D341Med (cell line): ENCODE results near the gene ANGPTL2.

Experiments
- DNase-seq: peaks from one replicate; pipeline ENCODE4 v3.0.0; 2012; ENCODE audit warnings: low spot score

The ANGPTL2 gene

DNA sequence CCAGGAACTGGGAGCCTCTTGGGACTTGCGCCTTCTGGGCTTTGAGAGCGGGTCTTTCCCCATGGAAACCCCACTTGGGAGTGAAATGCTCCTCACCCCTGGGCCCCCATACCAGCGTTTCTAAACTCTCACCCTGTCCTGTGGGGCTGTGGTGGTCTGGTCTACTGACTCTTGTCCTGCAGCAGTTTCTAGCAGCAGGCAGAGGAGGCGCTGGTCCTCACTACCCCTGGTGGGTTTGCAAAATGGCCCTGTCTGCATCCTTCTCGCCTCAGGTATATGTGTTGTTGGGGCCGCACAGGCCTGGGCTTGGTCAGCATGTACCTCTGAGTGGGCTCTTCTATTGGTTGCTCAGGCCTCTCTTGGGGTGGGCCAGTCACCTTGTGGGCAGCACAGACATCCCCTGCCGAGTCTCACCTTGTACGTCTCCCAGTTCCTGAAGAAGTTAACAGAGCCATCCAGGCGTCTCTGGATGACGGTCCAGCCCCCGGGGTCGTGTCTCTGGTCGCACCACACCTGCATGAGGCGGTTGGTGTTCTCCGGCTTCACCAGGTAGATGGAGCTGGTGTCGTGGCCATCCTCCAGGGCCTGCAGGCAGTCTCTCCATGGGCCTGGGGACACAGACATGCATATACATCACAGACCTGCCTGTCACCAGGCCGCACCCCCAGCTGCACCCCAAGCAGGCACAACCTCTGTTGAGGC is 29.0 kb downstream of the ANGPTL2 start:
- no peak for DNase-seq

DNA sequence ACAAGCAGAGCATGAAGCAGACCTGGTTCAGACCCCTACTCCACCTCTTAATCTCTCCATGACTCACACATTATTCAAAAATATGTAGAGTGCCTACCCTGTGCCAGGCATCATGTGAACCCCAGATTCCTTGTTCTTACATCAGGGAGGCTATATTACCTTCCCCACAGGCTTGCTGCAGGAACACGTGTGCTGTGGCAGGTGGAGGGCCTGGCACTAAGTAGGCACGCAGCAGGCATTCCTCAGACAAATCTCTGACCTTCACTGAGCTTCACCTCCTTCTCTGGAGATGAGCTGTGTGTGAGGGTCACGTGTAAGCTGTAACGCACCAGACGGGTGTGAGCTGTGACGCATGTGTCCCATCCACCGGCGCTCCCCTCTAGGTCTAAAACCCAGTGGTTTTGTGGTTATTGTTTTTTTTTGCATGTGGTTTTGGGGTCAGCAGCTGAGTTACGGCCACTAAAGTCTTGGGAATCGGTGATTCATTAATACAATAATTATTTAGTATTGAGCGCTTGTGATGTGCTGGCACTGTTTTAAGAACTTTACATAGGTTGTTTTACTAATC is 30.3 kb downstream of the ANGPTL2 start:
- DNase-seq: no peak

DNA sequence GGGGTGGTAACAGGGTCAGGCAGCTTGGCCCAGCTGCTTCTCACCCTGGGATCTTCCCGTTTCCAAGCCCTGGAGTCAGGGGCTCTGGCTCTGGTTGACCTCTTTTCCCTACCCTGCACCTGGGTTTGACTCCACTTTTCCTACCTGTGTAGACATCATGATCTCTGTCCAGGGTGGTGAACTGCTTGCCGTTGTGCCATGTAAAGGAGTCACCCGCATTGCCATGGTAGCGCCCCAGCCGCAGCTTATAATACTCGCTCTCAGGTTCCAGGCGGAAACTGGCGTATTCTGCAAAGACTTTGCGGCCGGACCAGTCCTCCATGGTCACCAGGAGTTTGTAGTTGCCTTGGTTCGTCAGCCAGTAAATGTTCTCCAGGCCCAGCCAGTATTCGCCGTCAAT is 30.9 kb downstream of the ANGPTL2 start:
- DNase-seq: no peak

DNA sequence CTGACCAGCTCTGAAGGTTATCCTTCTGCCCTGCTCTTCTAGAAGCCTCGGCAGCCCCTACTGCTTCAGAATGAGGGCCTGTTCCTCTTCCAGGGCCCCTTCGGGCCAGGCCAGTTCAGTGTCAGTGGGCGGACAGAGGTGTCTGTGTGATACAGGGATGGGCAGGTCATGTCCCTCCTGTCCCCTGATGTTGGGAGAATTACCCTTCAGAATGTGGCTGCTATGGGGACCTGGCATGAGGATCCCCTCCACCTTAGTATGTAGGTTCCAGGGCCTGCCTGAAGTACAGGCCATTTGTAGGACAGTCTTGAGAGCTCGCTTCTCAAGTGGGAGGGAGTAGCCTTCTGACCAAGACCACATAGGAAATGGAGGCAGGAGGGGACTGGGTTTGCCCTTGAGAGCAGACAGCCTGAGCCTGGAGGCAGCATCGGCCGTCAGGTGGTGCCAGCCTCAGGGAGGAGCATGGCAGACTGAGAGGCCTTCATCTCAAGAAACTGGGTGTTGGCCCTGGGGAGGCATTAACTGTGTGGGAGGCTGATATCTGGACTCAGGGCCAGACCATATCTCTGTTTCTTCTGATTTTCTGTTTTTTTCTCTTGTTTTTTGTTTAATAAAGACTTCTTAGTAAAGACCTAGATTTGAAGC is 32.0 kb downstream of the ANGPTL2 start:
- DNase-seq: no peak

DNA sequence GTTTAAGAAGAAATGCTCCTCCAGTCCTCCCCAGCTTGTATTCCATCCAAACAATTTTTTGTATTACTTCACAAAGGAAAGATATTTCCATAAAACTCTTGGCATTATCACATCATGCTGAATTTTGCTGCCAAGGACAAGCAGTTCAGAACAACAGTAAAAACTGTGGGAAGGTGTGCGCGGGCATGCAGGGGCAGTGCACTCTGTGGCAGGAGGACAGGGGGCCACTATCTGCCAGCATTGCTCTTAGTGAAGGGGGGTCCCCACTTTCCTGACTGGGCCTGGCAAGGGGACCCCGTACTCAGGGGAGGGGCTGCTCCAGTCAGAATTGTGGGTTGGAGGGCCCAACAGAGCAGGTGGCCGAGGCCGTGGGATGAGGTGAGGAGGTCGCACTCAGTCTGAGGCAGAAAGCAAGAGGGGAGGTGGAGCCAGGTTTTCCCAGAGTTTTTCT is 32.8 kb downstream of the ANGPTL2 start:
- DNase-seq: no peak

DNA sequence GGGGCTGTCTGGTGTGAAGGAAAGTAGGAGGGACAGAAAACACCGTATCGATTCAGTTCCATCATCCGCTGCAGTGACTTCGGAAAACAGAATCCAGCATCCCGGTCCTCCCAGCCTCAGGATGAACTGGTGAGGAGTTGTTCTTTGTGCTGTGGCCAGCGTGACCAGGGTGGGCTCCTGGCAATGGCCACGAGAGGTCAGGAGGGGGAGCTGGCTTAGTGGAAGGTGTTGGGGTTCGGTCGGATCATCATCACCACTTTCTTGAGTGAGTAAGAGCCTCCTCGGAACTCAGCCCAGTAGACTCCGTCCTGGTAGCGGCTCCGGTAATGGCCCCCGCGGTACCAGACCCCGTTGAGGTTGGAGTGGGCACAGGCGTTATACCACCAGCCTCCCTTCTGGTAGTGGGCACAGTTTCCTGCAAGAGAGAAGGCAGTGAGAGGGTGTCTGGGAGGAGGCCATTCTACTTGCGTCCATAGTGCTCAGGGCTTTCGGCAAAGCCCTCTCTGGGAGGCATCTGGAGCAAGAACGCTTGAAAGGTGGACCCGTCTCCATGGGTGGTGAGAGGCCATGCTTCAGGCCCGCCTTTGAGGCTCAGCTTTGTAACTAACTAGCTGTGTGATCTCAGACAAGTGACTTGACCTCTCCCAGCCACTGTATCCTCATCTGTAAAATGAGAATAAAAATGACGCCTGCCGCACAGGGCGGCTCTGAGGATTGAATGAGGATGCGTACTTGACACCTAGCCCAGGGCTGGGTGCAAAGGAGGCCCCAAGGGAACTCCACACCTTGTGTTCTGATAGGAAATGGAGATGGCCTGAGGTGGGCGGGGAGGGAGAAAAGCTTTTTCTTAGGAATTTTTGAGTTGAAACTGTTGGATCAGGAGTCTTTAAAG is 33.5 kb downstream of the ANGPTL2 start:
- DNase-seq: no peak

DNA sequence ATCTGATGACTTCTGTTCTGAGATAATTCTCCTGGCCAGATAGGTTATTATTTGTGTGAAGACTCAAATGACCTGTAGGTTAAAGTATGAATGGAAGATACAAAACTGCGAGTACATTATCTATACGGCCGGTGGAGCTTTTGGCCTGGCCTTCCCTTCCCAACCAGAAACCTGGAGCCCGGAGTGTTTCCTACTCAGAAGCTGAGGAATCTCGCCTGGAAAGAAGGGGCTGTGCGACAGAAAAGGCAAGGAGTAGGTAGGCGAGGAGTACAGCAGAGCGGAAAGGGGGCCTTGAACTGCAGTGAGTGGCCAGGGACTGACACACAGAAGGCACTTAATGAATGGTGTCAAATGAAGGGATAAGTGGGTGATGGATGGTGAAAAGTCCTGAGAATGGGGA is 34.6 kb downstream of the ANGPTL2 start:
- no peak for DNase-seq

DNA sequence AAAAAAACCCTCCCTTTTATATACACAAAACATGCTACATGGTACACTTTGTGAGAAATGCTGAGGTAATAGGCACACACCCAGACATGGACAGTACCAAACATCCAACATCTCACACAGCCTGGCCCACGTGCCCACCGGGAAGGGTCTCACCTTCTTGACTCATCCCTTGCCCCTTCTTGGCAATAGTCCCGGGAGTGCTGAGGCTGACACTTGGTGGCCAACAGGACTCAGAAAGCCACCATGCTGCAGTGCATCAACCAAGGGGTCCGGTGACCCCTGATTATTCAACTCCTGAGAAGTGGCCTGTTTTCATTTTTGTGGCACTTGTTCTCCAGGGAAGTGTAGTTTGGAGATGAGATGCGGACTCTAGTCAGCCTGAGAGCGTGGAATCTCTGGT is 35.0 kb downstream of the ANGPTL2 start:
- no peak for DNase-seq

DNA sequence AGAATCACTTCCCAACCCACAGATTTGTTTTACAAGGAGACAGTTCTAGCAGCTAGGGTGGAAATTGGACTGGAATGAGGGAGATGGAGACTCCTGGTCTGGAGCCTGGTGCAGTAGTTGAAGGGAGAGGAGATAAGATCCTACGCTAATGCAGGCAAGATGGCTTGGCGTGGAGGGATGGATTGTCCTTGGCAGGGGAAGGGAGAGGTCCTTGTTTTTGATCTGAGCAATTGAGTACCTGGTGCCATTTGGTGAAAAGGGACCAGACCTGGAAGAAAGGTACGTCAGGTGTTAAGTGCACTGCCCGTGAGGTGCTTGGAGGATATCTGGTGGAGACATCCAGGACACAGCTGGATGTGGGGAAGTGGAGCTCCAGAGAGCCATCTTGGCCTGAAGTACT is 35.7 kb downstream of the ANGPTL2 start:
- DNase-seq: no peak

DNA sequence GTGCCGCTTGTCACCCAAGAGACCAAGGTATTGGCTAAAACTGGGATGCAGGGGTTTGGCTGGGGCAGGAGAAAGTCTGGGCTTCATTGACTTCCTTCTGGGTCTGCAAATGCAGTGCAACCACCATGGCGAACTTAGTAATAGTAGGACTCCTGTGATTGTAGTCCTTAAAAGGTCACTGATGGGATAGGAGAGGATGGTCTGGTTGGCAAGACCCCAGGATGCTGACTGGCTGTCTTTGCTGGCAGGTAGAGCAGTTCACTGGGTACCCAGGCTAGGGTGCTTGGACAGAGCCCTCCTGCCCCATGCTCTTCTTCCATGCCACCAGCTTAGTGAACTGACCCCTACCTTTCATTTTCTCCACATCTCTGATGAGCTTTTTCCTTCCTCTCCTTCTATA is 37.2 kb downstream of the ANGPTL2 start:
- DNase-seq: no peak

DNA sequence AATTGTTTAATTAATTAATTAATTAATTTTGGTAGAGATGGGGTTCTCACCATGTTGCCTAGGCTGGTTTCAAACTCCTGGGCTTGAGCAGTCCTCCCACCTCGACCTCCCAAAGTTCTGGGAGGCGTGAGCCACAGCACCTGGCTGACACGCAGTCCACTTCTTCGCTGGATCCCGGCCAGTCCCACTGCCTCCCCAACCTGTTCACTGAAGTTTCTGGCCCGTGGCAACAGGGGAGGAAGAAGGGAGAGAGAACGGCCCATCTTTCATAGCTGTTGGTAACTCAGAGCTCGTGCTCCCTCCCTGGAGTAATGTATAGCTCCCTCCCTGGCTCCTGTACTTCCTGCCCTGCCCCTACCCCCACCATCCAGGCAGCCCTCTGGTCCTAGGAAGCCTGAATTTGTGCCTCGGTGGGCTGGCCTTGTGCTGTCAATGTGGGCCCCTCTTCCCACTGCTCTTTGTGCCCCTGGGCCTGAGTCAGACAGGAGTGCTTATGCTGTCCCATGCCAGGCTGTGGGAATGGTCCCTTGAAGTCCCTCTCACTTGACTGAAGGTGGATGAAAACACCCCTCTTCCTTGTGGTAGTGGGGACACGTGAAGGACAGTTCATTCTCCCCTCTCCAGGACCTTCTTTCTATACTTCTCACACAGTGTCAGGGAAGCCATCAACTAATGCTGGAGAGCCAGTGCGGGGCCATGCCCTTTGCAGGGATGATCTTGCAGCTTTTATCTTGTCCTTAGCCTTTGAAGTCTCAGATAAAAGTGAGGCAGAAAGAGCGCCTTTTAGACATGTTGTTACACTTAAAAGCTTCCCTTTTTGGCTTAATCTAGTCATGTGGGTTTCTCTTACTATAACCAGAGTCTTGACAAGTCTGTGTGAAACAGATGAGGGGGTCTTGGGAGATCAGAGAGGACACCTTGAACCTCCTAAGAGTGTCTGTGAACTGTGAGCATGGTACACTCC is 38.1 kb downstream of the ANGPTL2 start:
- DNase-seq: no peak

DNA sequence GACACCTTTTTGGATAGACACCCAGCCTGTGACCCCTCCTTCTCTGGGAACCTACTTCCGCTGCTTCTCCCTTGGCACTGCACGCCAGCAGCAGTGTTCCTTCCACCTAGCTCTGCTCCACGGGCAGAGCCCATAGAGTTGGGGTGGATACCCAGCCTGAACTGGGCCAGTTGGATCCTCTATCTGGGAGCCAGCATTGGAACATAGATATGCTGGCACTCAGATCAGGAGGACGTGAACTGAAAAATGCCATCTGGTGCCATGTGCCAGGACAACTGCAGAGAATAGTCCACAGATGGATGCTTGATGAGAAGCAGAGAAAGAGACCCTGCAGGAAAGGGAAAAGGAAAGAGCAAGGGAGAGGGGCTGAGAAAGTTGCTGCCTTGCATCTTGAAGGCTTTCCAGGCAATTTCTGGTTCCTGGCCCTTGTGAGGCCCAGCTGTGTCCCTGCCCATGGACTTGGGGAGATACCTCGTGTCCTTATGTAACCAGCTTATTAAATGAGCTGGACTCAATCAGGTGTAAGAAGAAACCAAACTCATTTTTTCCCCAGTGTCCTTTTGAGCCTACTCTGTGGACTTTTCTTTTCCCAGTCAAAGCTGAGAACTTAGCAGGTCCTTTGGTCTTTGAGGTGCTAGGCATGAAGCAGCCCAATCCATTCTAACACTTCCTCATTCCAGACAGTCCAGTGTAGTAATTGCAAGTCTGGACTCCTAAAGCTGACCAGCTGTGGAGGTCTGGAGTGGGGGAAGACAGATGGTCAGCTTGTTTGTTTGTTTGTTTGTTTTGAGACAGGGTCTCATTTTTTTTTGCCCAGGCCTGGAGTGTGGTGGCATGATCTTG is 39.1 kb downstream of the ANGPTL2 start:
- no peak for DNase-seq

DNA sequence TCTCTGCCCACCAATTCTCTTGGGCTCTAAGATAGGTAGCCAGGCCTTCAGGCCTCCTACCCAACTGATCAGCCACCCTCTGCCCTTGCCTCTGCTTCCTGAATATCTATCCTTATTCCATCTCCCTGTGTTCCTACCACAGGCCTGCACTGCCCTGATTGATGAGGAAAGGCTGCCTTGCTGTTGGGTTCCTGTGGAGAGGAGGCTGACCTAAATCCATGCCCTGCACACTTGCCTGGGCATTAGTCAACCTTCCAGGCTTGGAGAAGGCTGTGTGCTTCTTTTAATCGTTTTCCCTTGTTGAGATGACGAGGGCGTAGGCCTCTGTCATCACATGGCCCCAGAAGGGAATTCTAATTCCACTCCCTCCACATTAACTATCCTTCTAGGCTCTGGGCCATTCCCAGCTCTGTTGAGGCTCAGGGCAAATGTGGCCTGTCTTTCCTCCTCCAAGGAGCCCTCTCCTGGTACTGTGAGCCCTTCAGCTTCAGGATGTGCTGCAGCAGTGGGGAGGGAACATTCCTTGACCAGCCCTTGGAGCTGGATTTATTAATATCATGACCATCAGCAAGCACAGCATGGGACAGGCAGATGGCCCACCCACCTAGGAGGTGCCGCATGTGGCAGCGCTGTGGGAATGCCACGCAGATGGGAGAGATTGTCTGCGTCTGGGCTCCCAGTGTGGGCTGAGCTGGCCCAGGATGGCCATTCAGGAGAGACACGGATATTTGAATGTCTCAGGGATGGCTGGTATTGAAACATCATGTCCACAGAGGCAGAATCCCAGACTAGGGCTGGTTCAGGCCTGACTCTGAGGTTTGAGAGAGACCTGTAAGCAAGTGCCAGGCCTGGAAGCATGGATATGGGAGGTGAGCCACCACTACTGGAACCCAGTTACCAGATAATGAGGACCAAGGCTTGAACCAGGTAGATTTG is 40.9 kb downstream of the ANGPTL2 start:
- DNase-seq: no peak

DNA sequence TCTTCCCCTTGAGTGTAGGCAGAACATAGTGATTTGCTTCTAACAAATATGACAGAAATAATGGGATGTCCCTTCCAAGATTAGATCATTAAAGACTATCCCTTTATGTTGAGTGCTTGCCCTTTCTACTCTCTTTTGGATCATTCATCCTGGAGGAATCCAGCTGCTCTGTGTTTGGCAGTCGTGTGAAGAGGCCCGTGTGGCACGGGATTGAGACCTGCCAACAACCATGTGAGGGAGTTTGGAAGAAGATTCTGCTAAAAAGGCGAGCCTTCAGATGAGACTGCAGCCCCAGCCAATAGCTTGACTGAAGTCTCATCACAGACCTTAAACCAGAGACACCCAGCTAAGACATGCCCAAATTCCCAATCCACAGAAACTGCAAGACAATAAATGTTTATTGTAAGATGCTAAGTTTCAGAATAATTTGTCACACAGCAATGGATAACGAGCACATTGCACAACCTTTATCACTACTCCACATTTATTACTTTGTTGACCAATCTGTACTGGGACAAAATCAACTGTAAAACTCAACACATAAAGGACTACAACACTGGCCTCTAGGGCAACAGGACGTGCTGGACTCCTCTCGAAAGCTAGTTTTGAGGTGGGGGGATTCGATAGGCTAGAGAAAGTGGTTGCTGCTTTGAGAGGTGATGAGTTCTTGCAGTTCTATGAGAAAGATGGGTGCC is 42.8 kb downstream of the ANGPTL2 start:
- no peak for DNase-seq

DNA sequence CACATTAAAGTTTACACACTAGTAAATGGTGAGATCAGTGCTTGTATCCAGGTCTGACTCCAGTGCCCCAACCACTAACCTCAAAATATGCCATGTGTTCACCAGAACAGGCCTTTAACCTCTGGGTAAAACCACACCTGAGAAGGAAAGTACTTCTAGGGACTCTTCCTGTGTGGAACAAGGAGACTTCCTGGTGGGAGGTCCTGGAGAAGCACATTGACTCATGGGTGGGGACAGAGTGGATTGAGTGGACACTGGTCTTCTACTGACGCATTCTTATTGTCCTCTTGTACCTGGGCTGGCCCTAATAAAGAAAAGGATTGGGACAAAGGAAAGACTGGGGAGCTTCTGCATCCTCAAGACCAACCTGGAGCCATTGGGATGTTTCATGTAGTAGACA is 43.4 kb downstream of the ANGPTL2 start:
- no peak for DNase-seq

DNA sequence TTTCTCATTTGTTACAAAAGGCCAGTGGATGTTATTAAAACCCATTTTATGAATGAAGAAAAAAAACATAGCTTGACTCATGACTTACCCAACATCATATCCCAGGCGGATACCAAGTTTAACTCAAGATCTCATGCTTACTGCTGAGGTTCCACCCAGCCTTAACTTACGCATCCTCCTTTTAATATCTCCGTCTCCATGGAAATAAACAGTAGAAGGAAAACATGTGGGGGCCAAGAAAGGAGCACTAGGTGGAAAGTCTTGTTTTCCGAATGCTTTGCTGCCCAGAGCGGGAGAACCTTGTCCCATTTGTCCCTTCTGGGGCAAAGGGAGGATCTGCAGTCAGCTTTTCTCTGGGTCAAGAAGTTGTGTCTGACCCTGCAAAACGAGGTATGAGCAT is 44.1 kb downstream of the ANGPTL2 start:
- no peak for DNase-seq

DNA sequence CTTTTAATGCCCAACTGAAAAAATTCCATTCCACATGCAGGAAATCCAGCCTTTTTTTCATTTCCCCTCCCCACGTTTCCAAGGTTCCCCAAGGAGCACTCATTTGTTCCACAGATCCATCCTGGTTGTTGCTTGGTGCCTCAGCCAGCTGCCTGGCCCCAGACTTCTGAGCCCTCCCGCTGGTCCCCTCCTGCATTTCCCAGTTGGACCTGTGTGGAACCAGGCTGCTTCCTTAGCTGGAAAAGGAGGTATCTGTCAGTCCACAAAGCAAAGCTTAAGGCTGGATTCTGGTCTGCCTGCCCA is 44.8 kb downstream of the ANGPTL2 start:
- DNase-seq: no peak

DNA sequence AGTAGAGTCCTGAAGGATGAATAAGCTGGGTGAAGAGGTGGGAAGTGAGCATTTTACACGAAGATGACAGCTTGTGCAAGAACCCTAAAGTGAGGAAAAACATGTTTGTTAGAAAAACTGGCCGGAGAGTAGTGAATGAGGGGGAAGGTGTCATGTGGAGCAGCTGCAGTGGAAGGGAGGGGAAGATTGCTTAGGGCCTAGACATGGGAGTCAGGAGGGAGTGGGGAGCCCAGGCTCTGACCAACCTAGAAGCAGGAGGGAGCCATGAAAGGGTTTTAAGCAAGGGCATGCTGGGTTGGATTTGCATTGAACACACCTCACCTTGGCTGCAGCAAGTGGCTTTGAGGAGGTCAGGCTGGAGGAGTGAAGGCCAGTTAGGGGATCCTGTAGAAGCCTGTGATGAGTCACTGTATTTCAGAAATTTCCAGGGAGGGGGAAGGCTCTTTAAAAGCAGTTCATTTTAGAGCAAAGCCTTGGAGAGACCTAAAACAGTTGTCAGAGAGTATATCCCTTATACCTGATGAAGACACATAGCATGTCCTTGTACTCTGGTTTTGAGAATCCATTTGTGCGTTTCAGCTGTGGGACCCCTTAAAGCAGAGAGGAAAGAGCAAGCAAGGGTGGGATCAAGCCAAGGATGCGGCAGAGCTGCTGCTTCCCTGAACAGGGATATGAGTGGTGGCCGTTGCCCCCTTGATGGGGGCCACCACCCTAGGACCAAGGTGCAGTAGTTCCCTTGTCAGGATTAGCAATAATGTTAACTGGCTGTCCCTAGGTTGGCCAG is 45.4 kb downstream of the ANGPTL2 start:
- DNase-seq: no peak
